ENCODE results near the gene ATL1.
"Not testable (repeated sequence)": the region's sequence is repeated elsewhere in the genome, so short reads cannot be mapped to it uniquely, and the experiment has no call there.

The ATL1 gene

DNA sequence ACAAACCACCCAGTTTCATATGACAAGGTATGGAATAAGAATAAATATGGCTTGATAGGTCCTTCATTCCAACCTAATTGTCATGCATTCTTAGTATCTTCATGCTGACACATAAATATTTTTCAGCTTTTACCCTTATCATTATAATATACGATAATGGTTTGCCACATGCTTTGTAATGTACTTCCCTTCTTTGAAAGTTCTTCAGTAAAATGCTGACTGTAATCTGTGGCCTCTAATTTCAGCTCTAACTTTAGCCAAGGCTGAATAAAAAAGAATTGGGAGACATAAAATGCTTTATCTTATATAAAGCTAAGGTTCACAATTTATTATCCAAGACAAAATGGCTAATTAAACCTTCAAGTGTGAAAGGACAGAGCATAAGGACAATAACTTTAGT, 24.9 kb upstream of the ATL1 start:
- no peak for DNase-seq

DNA sequence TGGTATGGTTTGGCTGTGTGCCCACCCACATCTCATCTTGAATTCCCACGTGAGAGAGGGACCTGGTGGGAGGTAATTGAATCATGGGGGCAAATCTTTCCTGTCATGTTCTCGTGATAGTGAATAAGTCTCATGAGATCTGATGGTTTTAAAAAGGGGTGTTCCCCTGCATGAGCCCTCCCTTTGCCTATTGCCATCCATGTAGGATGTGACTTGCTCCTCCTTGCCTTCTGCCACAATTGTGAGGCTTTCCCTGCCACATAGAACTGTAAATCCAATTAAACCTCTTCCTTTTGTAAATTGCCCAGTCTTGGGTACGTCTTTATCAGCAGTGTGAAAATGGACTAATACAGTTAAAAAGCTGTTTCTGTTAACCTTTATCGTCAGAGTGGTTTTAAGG, 21.9 kb upstream of the ATL1 start:
- DNase-seq, result not testable (repeated sequence)

GRCh38 chr14:50539051-50539450, 20.9 kb upstream of the ATL1 start:
- DNase-seq, result no peak

DNA sequence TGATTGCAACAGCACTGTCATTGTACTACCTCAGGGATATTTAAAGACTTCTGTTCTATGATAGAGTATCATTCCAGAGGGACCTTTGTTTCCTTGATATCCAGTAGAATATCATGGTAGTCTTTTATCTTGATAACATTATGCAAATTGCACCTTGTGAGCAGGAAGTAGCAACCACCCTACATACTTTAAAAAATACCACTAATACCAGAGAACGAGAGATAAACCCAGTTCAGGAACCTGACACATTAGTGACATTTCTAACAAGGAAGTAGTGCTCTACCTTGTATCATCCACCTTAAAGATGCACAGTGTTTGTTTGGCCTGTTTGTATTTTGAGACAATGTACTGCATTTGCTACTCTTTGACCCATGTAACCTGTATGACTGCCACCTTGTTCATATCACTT, 18.8 kb upstream of the ATL1 start:
- DNase-seq, result no peak

GRCh38 chr14:50542941-50543418, 17.0 kb upstream of the ATL1 start:
- peak; percentile 2 for DNase-seq

DNA sequence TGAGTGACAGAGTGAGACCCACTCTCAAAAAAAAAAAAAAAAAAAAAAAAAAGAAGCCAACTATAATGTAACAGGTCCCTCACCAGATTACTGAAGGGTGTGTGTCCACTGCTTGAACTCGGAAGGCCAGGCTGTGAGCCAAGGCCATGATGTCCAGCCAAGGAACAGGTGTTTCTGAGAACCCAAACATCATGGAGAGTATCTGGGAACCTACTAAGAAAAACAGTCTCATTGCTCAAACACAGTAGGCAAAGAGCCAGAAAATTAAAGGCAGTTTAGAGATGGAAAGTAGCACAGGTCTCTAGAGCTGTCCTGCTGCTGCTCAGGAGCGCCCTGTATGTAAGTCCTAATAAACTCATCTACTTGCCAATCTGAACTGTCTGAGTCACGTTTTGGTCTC, 15.0 kb upstream of the ATL1 start:
- DNase-seq, result no peak

DNA sequence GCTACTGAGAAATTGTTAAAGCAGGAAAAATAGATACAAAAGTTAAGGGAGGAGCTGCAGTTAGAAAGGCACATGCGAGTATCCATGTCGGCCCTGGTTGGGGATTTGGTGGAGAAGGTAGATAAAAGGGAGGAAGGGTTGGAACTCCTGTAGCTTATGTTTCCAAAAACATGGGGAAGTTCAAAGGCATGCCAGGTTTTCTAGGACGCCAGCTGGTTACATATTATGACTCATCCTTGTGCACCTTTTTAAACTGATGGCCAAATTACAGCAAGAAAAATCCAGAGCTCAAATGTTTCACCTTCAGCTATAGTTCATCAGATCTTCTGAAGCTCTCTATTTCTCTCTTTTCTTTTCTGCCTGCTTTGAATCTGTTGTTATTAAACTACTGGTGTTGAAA, 14.3 kb upstream of the ATL1 start:
- no peak for DNase-seq

- no peak for DNase-seq
Measured at GRCh38 chr14:50550294-50550693, 9.7 kb upstream of the ATL1 start.

- no peak for DNase-seq
Measured at GRCh38 chr14:50551877-50552276, 8.1 kb upstream of the ATL1 start.

DNA sequence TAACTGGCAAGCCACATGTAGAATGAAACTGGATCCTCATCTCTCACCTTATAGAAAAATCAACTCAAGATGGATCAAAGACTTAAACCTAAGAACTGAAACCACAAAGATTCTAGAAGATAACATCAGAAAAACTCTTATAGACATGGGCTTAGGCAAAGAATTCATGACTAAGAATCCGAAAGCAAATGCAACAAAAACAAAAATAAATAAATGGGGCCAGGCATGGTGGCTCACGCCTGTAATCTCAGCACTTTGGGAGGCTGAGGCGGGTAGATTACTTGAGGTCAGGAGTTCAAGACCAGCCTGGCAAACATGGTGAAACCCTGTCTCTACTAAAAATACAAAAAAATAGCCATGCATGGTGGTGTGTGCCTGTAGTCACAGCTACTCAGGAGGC, 7.1 kb upstream of the ATL1 start:
- not testable (repeated sequence) for DNase-seq

- DNase-seq, result peak; percentile 2
Measured at GRCh38 chr14:50560931-50561285, 963 bp downstream of the ATL1 start.

DNA sequence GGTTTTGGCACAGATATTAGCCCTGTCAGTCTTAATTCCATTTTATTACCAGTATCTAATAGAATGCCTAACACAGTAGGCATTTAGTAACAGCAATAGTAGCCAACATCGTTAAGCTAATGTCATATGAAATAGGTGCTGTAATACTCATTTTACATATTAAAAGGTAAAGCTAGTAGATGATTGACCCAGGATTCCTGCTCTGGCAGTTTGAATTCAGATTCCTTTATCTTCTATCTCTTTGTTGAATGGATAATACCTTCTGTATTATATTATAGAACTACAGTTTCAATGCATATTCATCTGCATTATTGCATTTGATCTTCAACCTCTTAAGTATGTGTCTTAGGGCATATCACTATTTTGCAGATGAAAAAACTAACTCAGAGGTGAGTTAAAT, 2.9 kb downstream of the ATL1 start:
- DNase-seq, result no peak

GRCh38 chr14:50569714-50570274, 9.8 kb downstream of the ATL1 start:
- DNase-seq, result no peak

GRCh38 chr14:50573862-50574261, 13.9 kb downstream of the ATL1 start:
- DNase-seq, result no peak

DNA sequence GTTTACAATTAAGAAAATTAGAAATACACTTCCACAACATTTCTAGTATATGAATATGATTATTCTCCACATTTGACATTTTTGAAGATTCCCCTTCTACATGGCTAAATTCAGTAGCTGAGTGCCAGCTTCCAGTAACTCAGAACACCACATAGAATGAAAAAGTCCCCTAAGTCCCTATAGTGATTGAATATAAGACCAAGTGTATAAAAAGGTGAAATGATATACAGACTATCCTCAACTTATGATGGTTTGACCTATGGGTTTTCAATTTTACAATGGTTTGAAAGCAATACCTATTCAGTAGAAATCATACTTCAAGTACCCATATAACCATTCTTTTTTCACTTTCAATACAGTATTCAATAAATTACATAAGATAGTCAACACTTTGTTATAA, 15.8 kb downstream of the ATL1 start:
- DNase-seq, result no peak

DNA sequence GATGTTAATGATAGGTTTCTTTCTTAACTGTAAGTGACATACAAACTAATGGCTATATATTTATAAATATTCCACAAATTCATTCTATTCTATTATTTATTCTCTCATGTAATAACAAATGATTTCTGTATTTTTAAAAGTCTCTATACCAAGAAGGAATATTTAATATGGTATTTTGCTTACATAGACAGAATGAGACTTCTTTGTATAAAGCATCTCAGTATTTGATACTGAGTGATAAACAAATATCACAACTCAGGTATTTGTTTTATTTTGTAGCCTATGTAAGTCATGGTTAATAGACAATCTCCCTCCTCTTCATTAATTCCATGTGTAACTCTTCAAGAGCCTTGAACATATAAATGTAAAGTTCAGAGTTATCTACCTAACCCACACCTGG, 18.0 kb downstream of the ATL1 start:
- no peak for DNase-seq

GRCh38 chr14:50578433-50578832, 18.5 kb downstream of the ATL1 start:
- no peak for DNase-seq

GRCh38 chr14:50590464-50590863, 30.5 kb downstream of the ATL1 start:
- no peak for DNase-seq

DNA sequence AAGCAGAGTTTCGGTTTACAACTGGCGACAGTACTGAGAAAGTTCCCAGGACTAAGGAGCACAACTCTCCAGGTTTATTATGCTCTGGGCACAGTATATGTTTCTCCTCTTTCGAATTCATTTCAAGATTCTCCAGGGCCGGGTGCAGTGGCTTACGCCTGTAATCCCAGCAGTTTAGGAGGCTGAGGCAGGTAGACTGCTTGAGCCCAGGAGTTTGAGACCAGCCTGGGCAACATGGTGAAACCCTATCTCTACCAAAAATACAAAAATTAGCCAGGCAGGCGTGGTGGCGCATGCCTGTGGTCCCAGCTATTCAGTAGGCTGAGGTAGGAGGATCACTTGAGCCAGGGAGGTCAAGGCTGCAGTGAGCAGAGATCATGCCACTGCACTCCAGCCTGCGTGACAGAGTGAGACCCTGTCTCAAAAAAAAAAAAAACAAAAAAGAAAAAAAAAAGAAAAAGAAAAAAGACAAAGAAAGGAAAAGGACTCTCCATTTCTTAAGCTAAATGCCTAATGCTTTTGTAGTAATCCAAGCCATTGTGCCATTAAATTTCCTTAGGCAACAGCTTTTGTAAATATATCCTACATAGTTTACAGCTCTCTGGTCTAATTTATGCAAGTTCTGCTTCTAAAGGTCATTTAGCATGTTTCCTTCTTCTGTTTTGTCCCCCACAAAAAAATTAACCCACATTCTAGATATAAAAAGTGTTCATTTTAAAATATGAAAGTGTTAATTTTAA, 34.8 kb downstream of the ATL1 start:
- no peak for DNase-seq

GRCh38 chr14:50598765-50599164, 38.8 kb downstream of the ATL1 start:
- no peak for DNase-seq

GRCh38 chr14:50599700-50600444, 39.9 kb downstream of the ATL1 start:
- no peak for DNase-seq

DNA sequence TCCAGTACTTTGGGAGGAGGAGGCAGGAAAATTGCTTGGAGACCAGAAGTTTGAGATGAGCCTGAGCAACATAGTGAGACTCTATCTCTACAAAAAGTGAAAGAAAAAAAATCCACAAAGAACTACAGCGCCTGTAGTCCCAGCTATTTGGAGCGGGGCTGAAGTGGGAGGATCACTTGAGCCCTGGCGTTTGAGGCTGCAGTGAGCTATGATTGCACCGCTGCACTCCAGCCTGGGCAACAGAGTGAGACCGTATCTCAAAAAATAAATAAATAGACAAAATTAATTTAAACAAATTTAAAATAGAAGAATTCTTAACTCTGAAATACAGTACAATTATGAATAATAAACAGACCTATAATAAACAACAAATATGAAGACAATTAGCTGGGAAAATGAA, 40.9 kb downstream of the ATL1 start:
- DNase-seq, result no peak

GRCh38 chr14:50601394-50601793, 41.4 kb downstream of the ATL1 start:
- no peak for DNase-seq

- no peak for DNase-seq
Measured at GRCh38 chr14:50602035-50602434, 42.1 kb downstream of the ATL1 start.

Data from T-helper 9 cell (primary cell).